Subcutaneous adipose tissue (tissue), 4 donors: ENCODE data around the gene PMM2. TPM values are rescaled to one million over a fixed set of nuclear protein-coding genes. Genes with fewer than 3 reads are reported as not detected.

Experiments
- total RNA-seq, 4 donors: library from RNA; depleted of rRNA; stranded (reverse); fragments of >200 nt; gene quantifications; one replicate each; pipeline ENCODE4 v1.1.0, GENCODE V29; 2016
- TF ChIP-seq, protein P1 (sequence below): fragments of 450-650 bp; IDR thresholded peaks from one replicate; pipeline ENCODE4 v1.5.1; 2016; ENCODE audit warnings: low read depth, mild to moderate bottlenecking, control low read depth, antibody characterized with exemption, moderate library complexity

Gene PMM2
- total RNA-seq, 4 donors from 2014 or later, result 25.2 to 46.3 (median 42.4) TPM

DNA sequence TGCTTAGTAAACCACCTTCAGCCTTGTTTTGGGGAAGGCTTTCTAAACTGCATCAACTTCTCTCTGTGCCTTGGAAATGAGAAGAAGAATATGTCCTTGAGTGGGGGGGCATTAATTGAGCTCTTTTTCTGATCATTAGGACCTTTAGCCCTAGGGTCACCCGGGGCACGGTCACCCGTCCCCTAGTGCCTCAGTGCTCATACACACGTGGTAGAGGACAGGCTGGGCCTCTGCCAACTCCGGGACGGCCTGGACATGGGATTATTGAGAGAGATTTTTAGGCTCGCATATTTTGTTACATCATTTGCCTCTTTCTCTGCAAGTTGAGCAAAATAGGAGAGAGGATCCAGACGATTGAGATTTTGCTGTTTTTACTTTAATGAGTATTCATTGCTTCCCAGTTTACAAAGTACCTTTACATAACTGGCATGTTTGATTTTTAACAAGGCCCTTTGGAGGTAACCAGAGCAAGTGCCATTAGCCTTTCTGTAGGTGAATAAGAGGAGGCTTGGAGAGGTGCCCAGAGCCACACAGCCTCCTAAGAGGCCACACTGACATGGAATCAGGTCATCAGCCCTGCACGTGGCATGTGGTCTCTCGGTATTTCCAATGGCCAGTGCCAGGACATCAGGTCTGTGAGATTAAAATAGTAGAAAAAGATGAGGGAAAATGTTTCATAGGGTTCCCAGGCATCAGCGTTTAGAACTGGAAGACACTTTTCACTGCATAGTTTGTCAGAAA lies 11.1 kb downstream of the PMM2 start:
- TF ChIP-seq, protein P1, sequence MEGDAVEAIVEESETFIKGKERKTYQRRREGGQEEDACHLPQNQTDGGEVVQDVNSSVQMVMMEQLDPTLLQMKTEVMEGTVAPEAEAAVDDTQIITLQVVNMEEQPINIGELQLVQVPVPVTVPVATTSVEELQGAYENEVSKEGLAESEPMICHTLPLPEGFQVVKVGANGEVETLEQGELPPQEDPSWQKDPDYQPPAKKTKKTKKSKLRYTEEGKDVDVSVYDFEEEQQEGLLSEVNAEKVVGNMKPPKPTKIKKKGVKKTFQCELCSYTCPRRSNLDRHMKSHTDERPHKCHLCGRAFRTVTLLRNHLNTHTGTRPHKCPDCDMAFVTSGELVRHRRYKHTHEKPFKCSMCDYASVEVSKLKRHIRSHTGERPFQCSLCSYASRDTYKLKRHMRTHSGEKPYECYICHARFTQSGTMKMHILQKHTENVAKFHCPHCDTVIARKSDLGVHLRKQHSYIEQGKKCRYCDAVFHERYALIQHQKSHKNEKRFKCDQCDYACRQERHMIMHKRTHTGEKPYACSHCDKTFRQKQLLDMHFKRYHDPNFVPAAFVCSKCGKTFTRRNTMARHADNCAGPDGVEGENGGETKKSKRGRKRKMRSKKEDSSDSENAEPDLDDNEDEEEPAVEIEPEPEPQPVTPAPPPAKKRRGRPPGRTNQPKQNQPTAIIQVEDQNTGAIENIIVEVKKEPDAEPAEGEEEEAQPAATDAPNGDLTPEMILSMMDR, result no peak

DNA sequence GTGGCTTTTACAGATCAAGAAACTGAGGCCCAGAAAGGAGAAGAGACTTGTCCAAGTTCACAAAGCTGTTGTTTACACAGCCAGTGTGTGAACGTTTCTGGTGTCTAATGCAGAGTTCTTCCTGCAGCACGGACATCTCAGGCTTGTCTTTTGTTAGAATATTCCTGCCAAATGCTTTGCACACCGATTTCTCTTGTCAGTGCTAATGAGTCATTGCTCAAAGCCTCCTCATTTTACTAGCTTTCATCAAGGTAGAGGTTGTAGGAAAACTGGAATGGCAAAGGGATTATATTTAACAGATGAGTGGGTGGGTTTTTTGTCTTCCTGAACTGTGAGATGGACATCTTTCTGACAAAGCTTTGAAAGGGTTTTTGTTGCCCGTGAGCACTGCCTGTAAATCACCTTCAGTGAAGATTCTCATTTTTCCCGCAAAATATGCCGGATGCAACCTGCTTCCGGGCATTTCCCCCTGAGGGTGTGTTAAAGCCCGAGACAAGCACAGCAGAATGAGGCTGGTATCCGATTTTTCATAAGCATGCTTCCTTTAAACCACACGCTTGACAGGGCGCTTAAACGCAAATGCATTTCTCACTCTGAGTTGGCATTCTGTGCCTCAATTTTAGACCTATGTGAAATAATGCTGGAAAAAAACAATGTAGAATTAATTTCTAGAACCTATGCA lies 14.7 kb downstream of the PMM2 start:
- TF ChIP-seq, protein P1, result no peak

DNA sequence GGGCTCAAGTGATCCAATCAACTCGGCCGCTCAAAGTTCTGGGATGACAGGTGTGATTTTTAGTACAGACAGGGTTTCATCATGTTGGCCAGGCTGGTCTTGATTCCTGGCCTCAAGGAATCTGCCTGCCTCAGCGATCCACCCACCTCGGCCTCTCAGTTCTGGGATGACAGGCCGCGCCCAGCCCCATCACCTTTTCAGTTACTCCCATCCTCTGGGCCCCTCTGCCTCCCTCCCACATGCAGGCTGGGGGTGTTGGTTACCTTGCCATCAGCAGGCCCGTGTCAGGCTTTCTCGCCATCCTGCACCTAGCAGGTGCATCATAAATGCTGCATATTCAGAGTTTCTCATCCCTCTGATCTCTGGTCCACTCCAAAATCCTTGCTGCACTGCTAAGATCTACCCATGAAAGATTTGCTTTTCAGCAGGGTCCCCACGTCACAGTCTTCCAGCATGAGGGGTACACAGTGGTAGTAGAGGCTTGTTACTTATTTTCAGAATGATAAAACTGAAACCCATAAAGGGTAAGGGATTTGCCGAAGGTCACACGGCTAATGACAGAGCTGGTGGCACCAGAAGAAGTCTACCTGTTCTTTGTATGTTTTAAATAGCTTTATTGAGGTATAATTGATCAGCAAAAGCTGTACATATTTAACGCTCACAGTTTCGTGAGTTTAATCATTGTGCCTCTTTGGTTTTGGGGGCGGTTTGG lies 16.6 kb downstream of the PMM2 start:
- TF ChIP-seq, protein P1, result no peak

DNA sequence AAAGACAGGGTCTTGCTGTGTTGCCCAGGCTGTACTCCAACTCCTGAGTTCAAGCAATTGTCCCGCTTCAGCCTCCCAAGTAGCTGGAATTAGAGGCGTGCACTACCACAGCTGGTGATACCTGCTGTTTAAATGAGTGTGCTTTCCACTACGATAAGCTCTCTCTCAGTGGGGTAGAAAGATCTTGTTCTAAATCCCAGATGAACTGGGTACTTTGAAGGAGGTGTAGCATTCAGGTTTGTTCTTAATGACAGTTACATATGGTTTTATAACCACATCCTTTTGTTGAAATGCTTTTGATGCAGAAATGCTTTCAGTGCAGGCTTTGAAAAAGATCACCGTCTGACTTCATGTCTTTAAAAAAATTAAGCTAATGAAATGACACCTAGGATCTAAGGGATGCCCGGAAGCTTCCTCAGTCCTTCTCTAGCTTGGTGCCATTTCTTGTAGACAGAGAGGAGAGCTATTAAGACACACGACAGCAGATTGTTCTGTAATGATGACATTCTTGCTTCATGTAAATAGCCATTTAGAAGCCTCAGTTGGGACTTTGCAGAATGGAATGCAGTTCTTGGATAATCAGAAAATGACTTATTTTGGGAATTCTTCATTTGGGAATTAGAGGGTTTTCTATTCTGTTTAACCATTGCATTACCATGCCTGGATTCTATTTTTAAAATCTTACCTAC lies 19.5 kb downstream of the PMM2 start:
- TF ChIP-seq, protein P1, result no peak

DNA sequence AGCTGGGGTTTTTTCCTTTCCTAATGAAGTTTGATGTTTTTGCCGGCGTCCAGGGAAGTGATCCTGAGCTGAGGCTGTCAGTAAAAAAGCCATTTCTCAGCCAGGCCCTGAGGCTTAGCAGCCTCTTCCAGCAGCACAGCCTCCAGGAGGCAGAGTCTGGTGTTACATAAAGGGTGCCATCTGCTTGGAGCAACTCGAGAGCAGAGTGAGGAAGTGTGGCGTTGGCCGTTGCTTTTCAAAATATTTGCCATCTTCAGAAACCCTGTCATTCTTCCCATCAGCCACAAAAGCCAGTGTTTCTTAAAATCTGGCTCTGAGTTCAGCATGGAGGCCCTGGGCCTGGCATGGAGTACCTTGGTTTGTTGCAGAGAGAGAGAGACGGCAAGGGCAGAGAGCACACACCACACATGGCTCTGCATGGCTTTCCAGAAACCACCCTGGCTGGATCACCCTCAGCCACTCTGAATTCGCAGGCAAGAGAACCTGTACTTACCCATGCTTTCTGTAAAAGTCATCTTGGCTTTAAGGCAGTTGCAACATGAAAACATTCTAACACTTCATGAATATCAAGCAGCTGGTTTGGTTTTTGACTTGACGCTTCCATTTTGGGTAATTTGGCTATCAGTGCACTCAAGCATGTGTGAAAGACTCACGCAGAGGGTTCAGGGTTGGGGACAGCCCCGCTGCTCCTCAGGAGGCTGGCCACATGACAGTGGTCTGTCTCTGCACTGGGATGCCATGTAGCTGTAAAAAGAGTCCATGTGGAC lies 21.0 kb downstream of the PMM2 start:
- TF ChIP-seq, protein P1, result no peak

DNA sequence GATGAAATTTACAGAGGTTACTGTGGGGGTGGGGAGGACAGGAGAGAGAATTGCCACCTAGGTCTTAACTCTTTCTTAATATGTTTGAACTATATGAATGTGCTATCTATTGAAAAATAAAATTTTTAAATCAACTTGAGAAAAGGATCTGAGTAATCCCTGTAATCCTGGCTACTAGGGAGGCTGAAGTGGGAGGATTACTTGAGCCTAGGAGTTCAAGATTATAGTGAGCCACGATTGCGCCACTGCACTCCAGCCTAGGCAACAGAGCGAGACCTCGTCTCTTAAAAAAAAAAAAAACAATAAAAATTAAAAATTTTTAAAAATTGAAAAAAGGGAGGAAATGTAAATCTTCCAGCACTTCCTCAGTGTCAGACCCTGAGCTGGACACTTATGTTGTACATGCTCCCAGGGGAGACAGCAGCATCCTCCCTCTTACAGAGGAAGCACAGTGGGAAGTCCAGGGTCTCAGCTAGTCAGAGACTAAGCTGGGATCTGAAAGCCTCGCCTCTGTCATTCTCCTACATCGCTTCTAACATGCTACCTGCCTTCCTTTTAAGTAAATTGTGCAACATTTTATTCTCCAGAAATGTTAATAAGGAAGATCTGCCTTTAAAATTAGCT lies 21.9 kb downstream of the PMM2 start:
- TF ChIP-seq, protein P1, result no peak
